Lower lobe of right lung (tissue), 2 donors: ENCODE data around the gene RALBP1. TPM values are rescaled to one million over a fixed set of nuclear protein-coding genes. Genes with fewer than 3 reads are reported as not detected.
"Not testable (repeated sequence)": the region's sequence is repeated elsewhere in the genome, so short reads cannot be mapped to it uniquely, and the experiment has no call there.

Experiments used
- ATAC-seq, 2 donors: fragments of 200-7000 bp; cut with Tn5 transposase; one replicate each; pipeline ENCODE4 v1.9.1; 2020 to 2022; ENCODE audit warnings: mild to moderate bottlenecking in 2 of 2, moderate library complexity in 2 of 2
- DNase-seq: peaks from one replicate; pipeline ENCODE4 v3.0.0-alpha.2; 2020
- H3K27ac ChIP-seq: fragments of 200-600 bp; one replicate; pipeline ENCODE4 v1.8.0; 2022
- H3K27me3 ChIP-seq: fragments of 200-600 bp; one replicate; pipeline ENCODE4 v1.8.0; 2022; ENCODE audit warnings: low read depth
- H3K36me3 ChIP-seq: fragments of 200-600 bp; one replicate; pipeline ENCODE4 v1.8.0; 2022; ENCODE audit warnings: mild to moderate bottlenecking
- H3K4me1 ChIP-seq: fragments of 200-600 bp; one replicate; pipeline ENCODE4 v1.8.0; 2022
- H3K4me3 ChIP-seq: fragments of 200-600 bp; one replicate; pipeline ENCODE4 v1.8.0; 2022; ENCODE audit warnings: mild to moderate bottlenecking
- H3K9me3 ChIP-seq: fragments of 200-600 bp; one replicate; pipeline ENCODE4 v1.8.0; 2022
- intact Hi-C: fragments of 100-400 bp; cut with DNase I; formaldehyde crosslinking; loops from one replicate; pipeline ENCODE4 v1.11.0; 2022
- total RNA-seq: library from RNA; stranded (reverse); fragmentation: NEBNext Ultra II Directional; extraction: Animal tissue kit (Norgen Biotek cat#: 25700); gene quantifications from one replicate; pipeline ENCODE4 v1.2.1, GENCODE V29; 2021
- TF ChIP-seq, protein P1 (sequence below): fragments of 200-600 bp; IDR thresholded peaks from one replicate; pipeline ENCODE4 v1.8.0; 2022; ENCODE audit warnings: antibody characterized with exemption, mild to moderate bottlenecking
- donor health status: DM: no; HTN: yes; CAD: no; lungs with severe emphysema.

The RALBP1 gene
- total RNA-seq, 1 donor from 2014 or later = 58.1 TPM

DNA sequence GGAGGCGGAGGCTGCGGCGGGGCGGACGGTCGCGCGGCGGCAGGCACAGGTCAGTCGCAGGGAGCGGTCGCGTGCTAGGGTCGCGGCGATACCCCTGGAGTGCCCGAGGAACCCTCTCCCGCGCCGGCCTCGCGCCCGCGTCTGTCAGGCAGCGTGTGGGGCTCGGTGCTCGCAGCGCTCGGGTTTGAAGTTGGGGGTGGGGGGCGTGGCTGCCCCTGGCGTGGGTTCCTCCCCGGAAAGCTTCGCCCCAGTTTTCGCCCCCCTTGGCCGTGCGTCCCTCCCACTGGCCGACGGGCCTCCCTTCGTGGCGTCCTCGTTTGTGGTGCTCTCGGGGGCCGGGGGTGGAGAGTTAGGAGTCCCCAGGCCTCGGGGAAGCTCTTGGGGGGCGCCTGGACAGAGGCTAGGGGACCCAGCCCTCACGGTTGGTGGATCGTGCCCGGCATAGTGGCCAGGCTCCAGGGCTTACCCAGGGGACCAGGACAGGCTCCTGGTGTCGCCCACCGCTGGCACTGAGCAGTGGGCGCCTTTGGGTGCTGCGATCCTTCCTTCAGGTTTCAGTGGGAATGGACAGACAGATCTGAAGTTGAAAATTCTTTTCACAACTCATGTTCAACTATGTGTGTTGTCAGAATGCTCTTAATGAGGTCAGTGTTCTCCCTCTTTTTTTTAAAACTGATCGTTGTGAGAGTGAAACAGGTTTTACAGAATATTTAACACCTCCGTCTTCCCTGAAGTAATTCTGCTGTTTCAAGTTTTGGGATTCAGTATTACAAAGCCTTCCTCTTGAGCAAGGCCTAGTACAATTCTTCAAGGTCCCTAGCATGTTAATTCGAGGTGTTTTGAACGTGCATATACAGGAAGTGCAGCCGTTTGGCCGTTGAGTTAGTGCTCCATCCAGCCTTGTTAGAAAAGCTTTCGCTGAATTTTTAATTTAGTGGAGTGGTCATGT lies 604 bp downstream of the RALBP1 start:
- Histone ChIP-seq H3K27ac (peak overlapping the region; percentile 95), H3K4me3 (peak overlapping the region; percentile 92), H3K36me3 (peaks cover 5% of the 10 kb centered on the region), H3K9me3 (no peaks in the 10 kb centered on the region), H3K27me3 (no peaks in the 10 kb centered on the region), H3K4me1 (peaks cover 21% of the 10 kb centered on the region)
- intact Hi-C loops = no loop called here
- TF ChIP-seq, protein P1, sequence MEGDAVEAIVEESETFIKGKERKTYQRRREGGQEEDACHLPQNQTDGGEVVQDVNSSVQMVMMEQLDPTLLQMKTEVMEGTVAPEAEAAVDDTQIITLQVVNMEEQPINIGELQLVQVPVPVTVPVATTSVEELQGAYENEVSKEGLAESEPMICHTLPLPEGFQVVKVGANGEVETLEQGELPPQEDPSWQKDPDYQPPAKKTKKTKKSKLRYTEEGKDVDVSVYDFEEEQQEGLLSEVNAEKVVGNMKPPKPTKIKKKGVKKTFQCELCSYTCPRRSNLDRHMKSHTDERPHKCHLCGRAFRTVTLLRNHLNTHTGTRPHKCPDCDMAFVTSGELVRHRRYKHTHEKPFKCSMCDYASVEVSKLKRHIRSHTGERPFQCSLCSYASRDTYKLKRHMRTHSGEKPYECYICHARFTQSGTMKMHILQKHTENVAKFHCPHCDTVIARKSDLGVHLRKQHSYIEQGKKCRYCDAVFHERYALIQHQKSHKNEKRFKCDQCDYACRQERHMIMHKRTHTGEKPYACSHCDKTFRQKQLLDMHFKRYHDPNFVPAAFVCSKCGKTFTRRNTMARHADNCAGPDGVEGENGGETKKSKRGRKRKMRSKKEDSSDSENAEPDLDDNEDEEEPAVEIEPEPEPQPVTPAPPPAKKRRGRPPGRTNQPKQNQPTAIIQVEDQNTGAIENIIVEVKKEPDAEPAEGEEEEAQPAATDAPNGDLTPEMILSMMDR = no peak
- DNase-seq (no peak), ATAC-seq (no peak)

DNA sequence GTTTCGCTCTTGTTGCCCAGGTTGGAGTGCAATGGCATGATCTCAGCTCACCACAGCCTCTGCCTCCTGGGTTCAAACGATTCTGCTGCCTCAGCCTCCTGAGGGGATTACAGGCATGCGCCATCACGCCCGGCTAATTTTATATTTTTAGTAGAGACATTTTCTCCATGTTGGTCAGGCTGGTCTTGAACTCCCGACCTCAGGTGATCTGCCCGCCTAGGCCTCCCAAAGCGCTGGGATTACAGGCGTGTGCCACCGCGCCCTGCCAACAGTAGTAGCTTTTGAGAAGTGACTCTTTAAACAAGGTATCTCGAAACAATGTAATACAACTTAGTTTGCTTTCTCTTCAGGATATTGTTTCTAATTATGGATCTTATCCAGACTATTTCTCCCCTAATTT lies 1.6 kb downstream of the RALBP1 start:
- intact Hi-C loops, H3K27me3 ChIP-seq, ATAC-seq, H3K9me3 ChIP-seq, H3K27ac ChIP-seq, H3K36me3 ChIP-seq, DNase-seq: not testable (repeated sequence)
- H3K4me1 ChIP-seq = peaks cover 21% of the 10 kb centered on the region
- peak overlapping the region; percentile 92 for H3K4me3 ChIP-seq

DNA sequence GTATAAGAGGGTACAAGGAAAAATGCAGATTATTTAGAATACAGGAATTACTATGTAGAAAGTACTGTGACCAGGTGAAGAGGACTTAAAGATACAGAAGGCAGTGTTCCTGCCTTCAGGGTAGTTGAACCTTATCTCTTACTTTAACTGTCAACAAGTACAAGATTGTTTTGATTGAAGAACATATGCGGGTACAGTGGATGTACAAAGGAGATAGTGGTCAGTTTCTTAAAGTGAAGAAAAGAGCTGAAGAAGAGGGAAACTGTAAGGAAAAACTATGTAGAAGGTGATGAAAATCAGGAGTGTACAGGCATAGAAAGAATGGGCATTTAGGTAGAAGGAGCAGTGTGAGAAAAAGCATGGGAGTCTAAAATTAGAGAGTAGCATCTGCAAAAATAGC lies 2.2 kb downstream of the RALBP1 start:
- intact Hi-C loops = no loop called here
- DNase-seq (no peak), ATAC-seq (no peak)
- no peak overlapping the region for H3K27ac ChIP-seq
- H3K4me3 ChIP-seq = no peak overlapping the region
- H3K4me1 ChIP-seq = peaks cover 23% of the 10 kb centered on the region
- no peaks in the 10 kb centered on the region for H3K9me3 ChIP-seq
- H3K36me3 ChIP-seq = peaks cover 11% of the 10 kb centered on the region
- H3K27me3 ChIP-seq = no peaks in the 10 kb centered on the region
- TF ChIP-seq, protein P1 = no peak

DNA sequence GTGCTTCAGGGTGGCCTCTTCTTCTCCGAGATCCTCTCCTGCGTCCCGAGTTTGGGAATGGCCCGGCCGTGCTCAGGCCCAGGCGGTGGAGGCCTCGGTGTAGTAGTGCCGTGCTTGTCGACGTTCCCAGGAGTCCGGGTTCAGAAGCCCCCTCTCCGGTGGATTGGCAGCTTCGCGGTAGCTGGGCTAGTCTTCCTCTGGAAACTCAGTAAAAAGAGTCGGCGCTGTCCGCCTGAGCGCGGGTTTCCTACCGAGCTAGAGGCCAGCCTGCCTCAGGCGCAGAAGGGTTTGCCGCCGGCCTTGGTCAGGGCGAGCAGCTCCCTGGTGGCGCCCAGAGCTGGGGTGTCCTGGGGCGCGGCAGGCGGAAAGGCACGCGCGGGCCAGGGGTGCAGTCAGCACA lies 3.2 kb downstream of the RALBP1 start:
- ATAC-seq (no peak), DNase-seq (no peak)
- Histone ChIP-seq H3K4me3 (no peak overlapping the region), H3K4me1 (peaks cover 26% of the 10 kb centered on the region), H3K27ac (no peak overlapping the region), H3K9me3 (no peaks in the 10 kb centered on the region), H3K36me3 (peaks cover 11% of the 10 kb centered on the region), H3K27me3 (no peaks in the 10 kb centered on the region)
- intact Hi-C loops = no loop called here
- TF ChIP-seq, protein P1 = no peak

DNA sequence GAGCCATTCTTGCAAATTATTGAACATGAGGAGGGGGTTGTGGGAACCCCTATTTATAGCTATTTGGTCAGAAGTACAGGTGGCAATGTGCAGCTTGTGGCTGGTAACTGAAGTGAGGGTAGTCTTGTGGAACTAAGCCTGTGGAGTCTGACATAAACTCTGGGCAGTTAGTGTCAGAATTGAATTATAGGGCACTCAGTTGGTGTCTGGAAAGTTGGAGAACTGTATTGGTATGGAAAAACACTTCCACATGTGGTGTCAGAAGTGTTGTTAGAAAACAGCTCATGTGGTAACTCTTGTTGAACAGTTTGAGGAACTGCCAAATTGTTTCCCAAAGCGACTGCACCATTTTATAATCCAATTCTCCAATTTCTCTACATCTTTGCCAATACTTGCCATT lies 7.5 kb downstream of the RALBP1 start:
- DNase-seq (no peak), ATAC-seq (no peak)
- Histone ChIP-seq H3K36me3 (peaks cover 11% of the 10 kb centered on the region), H3K27me3 (no peaks in the 10 kb centered on the region), H3K4me3 (no peak overlapping the region), H3K4me1 (peaks cover 5% of the 10 kb centered on the region), H3K27ac (no peak overlapping the region), H3K9me3 (peaks cover 6% of the 10 kb centered on the region)
- TF ChIP-seq, protein P1 = no peak
- intact Hi-C loops = no loop called here

DNA sequence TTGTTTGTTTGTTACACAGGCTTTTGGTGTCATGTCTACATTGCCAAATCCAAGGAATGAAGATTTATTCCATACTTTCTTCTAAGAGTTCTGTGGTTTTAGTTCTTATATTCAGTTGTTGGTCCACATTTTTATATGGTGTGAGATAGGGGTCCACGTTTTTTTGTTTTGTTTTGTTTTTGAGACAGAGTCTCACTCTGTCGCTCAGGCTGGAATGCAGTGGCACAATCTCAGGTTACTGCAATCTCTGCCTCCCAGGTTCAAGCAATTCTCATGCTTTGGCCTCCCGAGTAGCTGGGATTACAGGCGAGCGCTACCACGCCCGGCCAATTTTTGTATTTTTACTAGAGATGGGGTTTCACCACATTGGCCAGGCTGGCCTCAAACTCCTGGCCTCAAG lies 8.2 kb downstream of the RALBP1 start:
- H3K27me3 ChIP-seq = no peaks in the 10 kb centered on the region
- DNase-seq = no peak

DNA sequence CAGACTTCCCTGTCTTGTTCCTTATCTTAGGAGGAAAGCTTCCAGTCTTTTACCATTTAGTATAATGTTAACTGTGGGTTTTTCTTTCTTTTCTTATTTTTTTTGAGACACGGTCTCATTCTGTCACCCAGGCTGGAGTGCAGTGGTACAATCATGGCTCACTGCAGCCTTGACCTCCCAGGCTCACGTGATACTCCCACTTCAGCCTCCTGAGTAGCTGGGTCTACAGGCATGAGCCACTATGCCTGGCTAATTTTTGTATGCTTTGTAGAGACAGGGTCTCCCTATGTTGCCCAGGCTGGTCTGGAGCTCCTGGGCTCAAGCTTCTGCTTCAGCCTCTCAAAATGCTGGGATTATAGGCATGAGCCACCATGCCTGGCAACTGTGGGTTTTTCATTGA lies 9.5 kb downstream of the RALBP1 start:
- H3K27me3 ChIP-seq, H3K9me3 ChIP-seq, H3K27ac ChIP-seq, H3K36me3 ChIP-seq, H3K4me3 ChIP-seq, DNase-seq, intact Hi-C loops: not testable (repeated sequence)
- ATAC-seq = peak; percentile 15 to 45
- H3K4me1 ChIP-seq = peaks cover 12% of the 10 kb centered on the region

More for the DNA sequence above, 8.2 kb downstream of the RALBP1 start:
- peaks cover 6% of the 10 kb centered on the region for H3K9me3 ChIP-seq
- TF ChIP-seq, protein P1 = no peak
- H3K4me1 ChIP-seq = peaks cover 9% of the 10 kb centered on the region
- peaks cover 11% of the 10 kb centered on the region for H3K36me3 ChIP-seq
- H3K27ac ChIP-seq = no peak overlapping the region
- intact Hi-C loops = no loop called here
- ATAC-seq = no peak
- H3K4me3 ChIP-seq = no peak overlapping the region
